ENCODE data around the gene PLEKHM3. TPM values are rescaled to one million over a fixed set of nuclear protein-coding genes. Genes with fewer than 3 reads are reported as not detected.
A peak's percentile ranks its signal among the peaks of the same experiment; 100 is the strongest.

PLEKHM3 gene
- total and polyA plus RNA-seq, 2 of the 13 experiments (the other 11 are each of a cell fraction or from before 2014, with no cell fraction given), result 4.5 to 4.7 TPM

- no peak for TF ChIP-seq BATF2 (CRISPR knock-in tag; IDR thresholded peaks at IDR 0.05)
- TF ChIP-seq ZNF83 (CRISPR knock-in tag; IDR thresholded peaks at IDR 0.05; ENCODE audit: borderline replicate concordance), result no peak
- TF ChIP-seq RFXAP (CRISPR knock-in tag; IDR thresholded peaks at IDR 0.05; ENCODE audit: borderline replicate concordance), result peak; percentile 74
- TF ChIP-seq JUN (CRISPR knock-in tag; IDR thresholded peaks at IDR 0.05), result peak; percentile 81
- TF ChIP-seq RARA (CRISPR knock-in tag; IDR thresholded peaks at IDR 0.05), result peak; percentile 97
- peak; percentile 81 for TF ChIP-seq TRIM24 (CRISPR knock-in tag; IDR thresholded peaks at IDR 0.05)
- peak; percentile 91 for TF ChIP-seq TFAP4 (IDR thresholded peaks at IDR 0.05; ENCODE audit: borderline replicate concordance, low read depth)
- peak; percentile 97 for TF ChIP-seq NFKBIZ (CRISPR knock-in tag; IDR thresholded peaks at IDR 0.05)
- TF ChIP-seq ESRRA (CRISPR knock-in tag; IDR thresholded peaks at IDR 0.05; ENCODE audit: low read depth), result peak; percentile 61; the same call in 1 of the 2 replicates
- TF ChIP-seq MIER2 (CRISPR knock-in tag; IDR thresholded peaks at IDR 0.05), result peak; percentile 81
- TF ChIP-seq, protein P1, sequence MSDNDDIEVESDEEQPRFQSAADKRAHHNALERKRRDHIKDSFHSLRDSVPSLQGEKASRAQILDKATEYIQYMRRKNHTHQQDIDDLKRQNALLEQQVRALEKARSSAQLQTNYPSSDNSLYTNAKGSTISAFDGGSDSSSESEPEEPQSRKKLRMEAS (IDR thresholded peaks at IDR 0.05), result peak; percentile 58; the same call in 1 of the 2 replicates
- TF ChIP-seq MTA1 (CRISPR knock-in tag; IDR thresholded peaks at IDR 0.05; ENCODE audit: borderline replicate concordance), result no peak; the same call in 1 of the 2 replicates
- no peak for TF ChIP-seq ZNF383 (CRISPR knock-in tag; IDR thresholded peaks at IDR 0.05; ENCODE audit: borderline replicate concordance)
- TF ChIP-seq ZNF670 (CRISPR knock-in tag; IDR thresholded peaks at IDR 0.05; ENCODE audit: borderline replicate concordance), result no peak
- TF ChIP-seq, protein P2, sequence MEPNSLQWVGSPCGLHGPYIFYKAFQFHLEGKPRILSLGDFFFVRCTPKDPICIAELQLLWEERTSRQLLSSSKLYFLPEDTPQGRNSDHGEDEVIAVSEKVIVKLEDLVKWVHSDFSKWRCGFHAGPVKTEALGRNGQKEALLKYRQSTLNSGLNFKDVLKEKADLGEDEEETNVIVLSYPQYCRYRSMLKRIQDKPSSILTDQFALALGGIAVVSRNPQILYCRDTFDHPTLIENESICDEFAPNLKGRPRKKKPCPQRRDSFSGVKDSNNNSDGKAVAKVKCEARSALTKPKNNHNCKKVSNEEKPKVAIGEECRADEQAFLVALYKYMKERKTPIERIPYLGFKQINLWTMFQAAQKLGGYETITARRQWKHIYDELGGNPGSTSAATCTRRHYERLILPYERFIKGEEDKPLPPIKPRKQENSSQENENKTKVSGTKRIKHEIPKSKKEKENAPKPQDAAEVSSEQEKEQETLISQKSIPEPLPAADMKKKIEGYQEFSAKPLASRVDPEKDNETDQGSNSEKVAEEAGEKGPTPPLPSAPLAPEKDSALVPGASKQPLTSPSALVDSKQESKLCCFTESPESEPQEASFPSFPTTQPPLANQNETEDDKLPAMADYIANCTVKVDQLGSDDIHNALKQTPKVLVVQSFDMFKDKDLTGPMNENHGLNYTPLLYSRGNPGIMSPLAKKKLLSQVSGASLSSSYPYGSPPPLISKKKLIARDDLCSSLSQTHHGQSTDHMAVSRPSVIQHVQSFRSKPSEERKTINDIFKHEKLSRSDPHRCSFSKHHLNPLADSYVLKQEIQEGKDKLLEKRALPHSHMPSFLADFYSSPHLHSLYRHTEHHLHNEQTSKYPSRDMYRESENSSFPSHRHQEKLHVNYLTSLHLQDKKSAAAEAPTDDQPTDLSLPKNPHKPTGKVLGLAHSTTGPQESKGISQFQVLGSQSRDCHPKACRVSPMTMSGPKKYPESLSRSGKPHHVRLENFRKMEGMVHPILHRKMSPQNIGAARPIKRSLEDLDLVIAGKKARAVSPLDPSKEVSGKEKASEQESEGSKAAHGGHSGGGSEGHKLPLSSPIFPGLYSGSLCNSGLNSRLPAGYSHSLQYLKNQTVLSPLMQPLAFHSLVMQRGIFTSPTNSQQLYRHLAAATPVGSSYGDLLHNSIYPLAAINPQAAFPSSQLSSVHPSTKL (CRISPR knock-in tag; IDR thresholded peaks at IDR 0.05), result peak; percentile 99
- no peak for TF ChIP-seq PHB2 (IDR thresholded peaks at IDR 0.05; ENCODE audit: partially characterized antibody)
- peak; percentile 85 for TF ChIP-seq PITX1 (CRISPR knock-in tag; IDR thresholded peaks at IDR 0.05)
- TF ChIP-seq ZBTB33 (CRISPR knock-in tag; IDR thresholded peaks at IDR 0.05), result peak; percentile 79
- no peak for TF ChIP-seq ELF4 (CRISPR knock-in tag; IDR thresholded peaks at IDR 0.05; ENCODE audit: borderline replicate concordance)
- no peak for TF ChIP-seq CCAR2 (optimal IDR thresholded peaks at IDR 0.05; ENCODE audit: low read depth, low read length)
- TF ChIP-seq ATF7-NPFF (CRISPR knock-in tag; IDR thresholded peaks at IDR 0.05; ENCODE audit: low read depth), result peak; percentile 70; the same call in 1 of the 2 replicates
Observed at GRCh38 chr2:207869784-207870778, 155.2 kb downstream of the PLEKHM3 start (continued).

All from HepG2 (cell line).